ENCODE measurements around the gene RAB29.

Gene RAB29

GRCh38 chr1:205794011-205794730, 18.9 kb upstream of the RAB29 start:
- DNase-seq = no peak

- no peak for DNase-seq
Measured at GRCh38 chr1:205792961-205793673, 17.8 kb upstream of the RAB29 start.

- no peak for DNase-seq
Measured at GRCh38 chr1:205792481-205792881, 17.2 kb upstream of the RAB29 start.

- DNase-seq = peak; percentile 61
Measured at GRCh38 chr1:205791568-205792180, 16.4 kb upstream of the RAB29 start.

- no peak for DNase-seq
Measured at GRCh38 chr1:205787287-205787916, 12.1 kb upstream of the RAB29 start.

GRCh38 chr1:205786601-205787000, 11.3 kb upstream of the RAB29 start:
- DNase-seq = no peak

- DNase-seq = no peak
Measured at GRCh38 chr1:205785446-205785845, 10.2 kb upstream of the RAB29 start.

GRCh38 chr1:205783904-205784303, 8.6 kb upstream of the RAB29 start:
- no peak for DNase-seq

- no peak for DNase-seq
Measured at GRCh38 chr1:205783433-205783795, 8.1 kb upstream of the RAB29 start.

- DNase-seq = no peak
Measured at GRCh38 chr1:205782627-205783432, 7.5 kb upstream of the RAB29 start.

- DNase-seq = no peak
Measured at GRCh38 chr1:205780335-205780734, 5.1 kb upstream of the RAB29 start.

- DNase-seq = no peak
Measured at GRCh38 chr1:205777994-205778393, 2.7 kb upstream of the RAB29 start.

GRCh38 chr1:205775717-205776056, 405 bp upstream of the RAB29 start:
- no peak for DNase-seq

- DNase-seq = peak; percentile 54
Measured at GRCh38 chr1:205774198-205775014, 876 bp downstream of the RAB29 start.

GRCh38 chr1:205772607-205773032, 2.7 kb downstream of the RAB29 start:
- DNase-seq = no peak

- no peak for DNase-seq
Measured at GRCh38 chr1:205770618-205771017, 4.7 kb downstream of the RAB29 start.

- no peak for DNase-seq
Measured at GRCh38 chr1:205769641-205770365, 5.5 kb downstream of the RAB29 start.

- no peak for DNase-seq
Measured at GRCh38 chr1:205767248-205767647, 8.0 kb downstream of the RAB29 start.

GRCh38 chr1:205766570-205766969, 8.7 kb downstream of the RAB29 start:
- DNase-seq = no peak

- no peak for DNase-seq
Measured at GRCh38 chr1:205766038-205766437, 9.2 kb downstream of the RAB29 start.

GRCh38 chr1:205764578-205764977, 10.7 kb downstream of the RAB29 start:
- no peak for DNase-seq

Measured in CD4-positive, alpha-beta T cell treated with Interleukin-15 for 1 hour (primary cell).